ENCODE results near the gene DDI2.

Gene DDI2

GRCh38 chr1:15717418-15718125 is 100.3 kb downstream of the DDI2 start:
- H3K4me3 ChIP-seq (ENCODE audit: low read length) = no peak overlapping the region
- no peak overlapping the region for H3K27ac ChIP-seq (ENCODE audit: low read length)
- H3K27me3 ChIP-seq (ENCODE audit: control insufficient read depth, insufficient read depth, low read length) = no peaks in the 10 kb centered on the region
- no peaks in the 10 kb centered on the region for H3K4me1 ChIP-seq (ENCODE audit: control insufficient read depth, low read depth, low read length)
- H3K9me3 ChIP-seq (ENCODE audit: control insufficient read depth, low read depth, low read length) = no peaks in the 10 kb centered on the region
- H3K9ac ChIP-seq (ENCODE audit: low read length) = no peak overlapping the region
- H3K36me3 ChIP-seq (ENCODE audit: control insufficient read depth, low read depth, low read length) = peaks cover 24% of the 10 kb centered on the region

- peaks cover 24% of the 10 kb centered on the region for H3K36me3 ChIP-seq (ENCODE audit: control insufficient read depth, low read depth, low read length)
Measured at GRCh38 chr1:15718199-15718601, 100.9 kb downstream of the DDI2 start.

More at GRCh38 chr1:15718199-15718601, 100.9 kb downstream of the DDI2 start:
- H3K27me3 ChIP-seq (ENCODE audit: control insufficient read depth, insufficient read depth, low read length) = no peaks in the 10 kb centered on the region
- no peak overlapping the region for H3K27ac ChIP-seq (ENCODE audit: low read length)
- no peak overlapping the region for H3K9ac ChIP-seq (ENCODE audit: low read length)
- H3K4me1 ChIP-seq (ENCODE audit: control insufficient read depth, low read depth, low read length) = no peaks in the 10 kb centered on the region
- H3K4me3 ChIP-seq (ENCODE audit: low read length) = no peak overlapping the region
- H3K9me3 ChIP-seq (ENCODE audit: control insufficient read depth, low read depth, low read length) = no peaks in the 10 kb centered on the region

Data from iPS-18a (cell line).